Measurements from ENCODE around the gene GNRHR. TPM values are rescaled to one million over a fixed set of nuclear protein-coding genes. Genes with fewer than 3 reads are reported as not detected.

Gene GNRHR
- total and polyA plus RNA-seq, 4 donors = 0.15 TPM; not detected in 3

- WGBS = 88% methylated on average over 4 of the region's 4 CpGs
Observed at GRCh38 chr4:67725981-67726380, 28.2 kb downstream of the GNRHR start.

More at GRCh38 chr4:67725981-67726380, 28.2 kb downstream of the GNRHR start:
- Histone ChIP-seq H3K27me3 (ENCODE audit: control insufficient read depth in 4 of 4, insufficient read depth in 4 of 4, low read length in 3 of 4) (no peaks in the 10 kb centered on the region), H3K4me3 (ENCODE audit: low read depth in 1 of 3, low read length in 3 of 3) (no peak overlapping the region), H3K9me3 (ENCODE audit: control insufficient read depth in 4 of 4, low read length in 3 of 4) (peaks cover 0 to 3% (median 0%) of the 10 kb centered on the region in 4 donors), H3K27ac (ENCODE audit: low read depth in 1 of 2, low read length in 2 of 2) (no peak overlapping the region), H3K4me1 (ENCODE audit: control insufficient read depth in 4 of 4, insufficient read depth in 4 of 4, low read length in 3 of 4) (peaks cover 0 to 6% (median 3%) of the 10 kb centered on the region in 4 donors), H3K36me3 (ENCODE audit: control insufficient read depth in 4 of 4, insufficient read depth in 3 of 4, low read depth in 1 of 4, low read length in 3 of 4) (peaks cover 0 to 14% (median 3%) of the 10 kb centered on the region in 4 donors), H3K9ac (ENCODE audit: low read depth in 1 of 2, low read length in 2 of 2) (no peak overlapping the region)
- no peak for DNase-seq (ENCODE audit: low spot score)
- TF ChIP-seq REST (IDR thresholded peaks at IDR 0.05) (no peak), FOXA1 (IDR thresholded peaks at IDR 0.05) (no peak), CTCF (IDR thresholded peaks at IDR 0.05; ENCODE audit: low read depth, low read length, missing input control) (no peak), GABPA (IDR thresholded peaks at IDR 0.05 in 1 of 2, conservative IDR thresholded peaks at IDR 0.05 in 1 of 2) (no peak), HNF4A (conservative IDR thresholded peaks at IDR 0.05) (no peak), ATF3 (IDR thresholded peaks at IDR 0.05) (no peak), ZBTB33 (IDR thresholded peaks at IDR 0.05) (no peak), JUND (IDR thresholded peaks at IDR 0.05) (no peak), RAD21 (IDR thresholded peaks at IDR 0.05) (no peak), HNF4G (IDR thresholded peaks at IDR 0.05) (no peak)

Data from liver (tissue), 9 donors.